ENCODE measurements around the gene KISS1R. TPM values are rescaled to one million over a fixed set of nuclear protein-coding genes. Genes with fewer than 3 reads are reported as not detected.

Gene KISS1R
- polyA plus RNA-seq (2012; ENCODE audit: insufficient read depth, insufficient read length, low read depth) = not detected

GRCh38 chr19:917323-918151 lies at the start of gene KISS1R:
KISS1R (plus strand) TSS chr19:917333; CDS start chr19:917503, 170 bp downstream.
- Histone ChIP-seq H3K36me3 (no peaks in the 10 kb centered on the region), H3K27me3 (peaks cover 48% of the 10 kb centered on the region), H3K4me3 (ENCODE audit: low read depth, low read length) (peak within 1 kb of the TSS; percentile 23), H3K9me3 (no peaks in the 10 kb centered on the region), H3K4me1 (no peaks in the 10 kb centered on the region)
- peak; percentile 65 for DNase-seq
- TF ChIP-seq, protein P1, sequence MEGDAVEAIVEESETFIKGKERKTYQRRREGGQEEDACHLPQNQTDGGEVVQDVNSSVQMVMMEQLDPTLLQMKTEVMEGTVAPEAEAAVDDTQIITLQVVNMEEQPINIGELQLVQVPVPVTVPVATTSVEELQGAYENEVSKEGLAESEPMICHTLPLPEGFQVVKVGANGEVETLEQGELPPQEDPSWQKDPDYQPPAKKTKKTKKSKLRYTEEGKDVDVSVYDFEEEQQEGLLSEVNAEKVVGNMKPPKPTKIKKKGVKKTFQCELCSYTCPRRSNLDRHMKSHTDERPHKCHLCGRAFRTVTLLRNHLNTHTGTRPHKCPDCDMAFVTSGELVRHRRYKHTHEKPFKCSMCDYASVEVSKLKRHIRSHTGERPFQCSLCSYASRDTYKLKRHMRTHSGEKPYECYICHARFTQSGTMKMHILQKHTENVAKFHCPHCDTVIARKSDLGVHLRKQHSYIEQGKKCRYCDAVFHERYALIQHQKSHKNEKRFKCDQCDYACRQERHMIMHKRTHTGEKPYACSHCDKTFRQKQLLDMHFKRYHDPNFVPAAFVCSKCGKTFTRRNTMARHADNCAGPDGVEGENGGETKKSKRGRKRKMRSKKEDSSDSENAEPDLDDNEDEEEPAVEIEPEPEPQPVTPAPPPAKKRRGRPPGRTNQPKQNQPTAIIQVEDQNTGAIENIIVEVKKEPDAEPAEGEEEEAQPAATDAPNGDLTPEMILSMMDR (IDR thresholded peaks at IDR 0.05; ENCODE audit: low read depth, low read length) = peak; percentile 55

GRCh38 chr19:867855-868457 lies 49.2 kb upstream of the KISS1R start:
- peaks cover 11% of the 10 kb centered on the region for H3K36me3 ChIP-seq
- H3K27me3 ChIP-seq = no peaks in the 10 kb centered on the region; the same call in 1 of the 2 replicates
- peaks cover 12% of the 10 kb centered on the region for H3K4me1 ChIP-seq
- H3K9me3 ChIP-seq = no peaks in the 10 kb centered on the region
- H3K4me3 ChIP-seq (ENCODE audit: low read depth, low read length) = no peak overlapping the region
- DNase-seq = no peak
- TF ChIP-seq, protein P1 (IDR thresholded peaks at IDR 0.05; ENCODE audit: low read depth, low read length) = no peak

- Histone ChIP-seq H3K36me3 (peaks cover 11% of the 10 kb centered on the region), H3K4me1 (peaks cover 12% of the 10 kb centered on the region)
Observed at GRCh38 chr19:868458-869244, 48.5 kb upstream of the KISS1R start.

DNA sequence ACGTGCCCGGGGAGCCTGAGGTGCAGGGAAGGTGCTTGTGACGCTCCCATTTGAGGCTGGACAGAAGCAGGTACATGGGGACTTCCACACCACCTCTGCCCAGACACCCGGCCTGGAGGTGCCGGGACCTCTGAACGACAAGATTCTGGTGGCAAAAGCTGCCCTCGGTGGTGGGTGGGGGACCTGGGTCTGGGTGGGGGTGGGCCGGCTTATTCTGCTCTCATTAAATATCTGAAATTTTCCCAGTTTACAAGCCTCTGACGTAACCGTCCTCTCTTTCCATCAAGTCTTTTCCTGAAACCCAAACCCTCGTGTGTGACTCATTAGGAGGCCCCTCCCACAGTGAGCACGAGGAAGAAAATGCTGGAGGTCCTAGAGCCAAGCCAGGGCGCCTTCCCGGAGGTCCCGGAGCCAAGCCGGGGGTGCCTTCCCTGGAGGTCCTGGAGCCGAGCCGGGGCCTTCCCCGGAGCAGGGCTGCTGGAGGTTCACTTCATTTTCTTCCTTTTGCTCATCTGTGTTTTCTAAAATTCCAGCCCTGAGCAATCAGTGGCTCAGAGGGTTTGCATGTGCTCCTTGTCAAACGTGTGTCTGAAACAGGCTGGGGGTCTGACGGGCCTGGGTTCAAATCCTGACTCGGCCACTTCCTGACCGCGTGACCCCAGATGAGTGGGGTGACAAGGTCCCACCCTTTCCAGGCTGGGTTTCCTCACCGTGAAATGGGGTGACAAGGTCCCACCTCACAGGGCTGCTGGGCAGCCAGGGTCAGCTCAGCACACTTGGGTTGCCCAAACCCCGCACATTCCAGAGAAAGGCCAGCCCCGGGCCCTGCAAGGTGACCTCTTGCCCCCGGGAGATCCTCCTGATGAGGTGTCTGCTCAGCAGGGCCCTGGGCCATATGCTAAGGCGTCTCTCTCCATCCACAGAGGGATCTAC lies 47.6 kb upstream of the KISS1R start:
- H3K4me3 ChIP-seq (ENCODE audit: low read depth, low read length) = no peak overlapping the region
- H3K27me3 ChIP-seq = no peaks in the 10 kb centered on the region; the same call in 1 of the 2 replicates
- peaks cover 10% of the 10 kb centered on the region for H3K4me1 ChIP-seq
- TF ChIP-seq, protein P1 (IDR thresholded peaks at IDR 0.05; ENCODE audit: low read depth, low read length) = no peak
- DNase-seq = no peak
- no peaks in the 10 kb centered on the region for H3K9me3 ChIP-seq
- H3K36me3 ChIP-seq = peaks cover 15% of the 10 kb centered on the region

More at GRCh38 chr19:868458-869244, 48.5 kb upstream of the KISS1R start:
- no peaks in the 10 kb centered on the region; the same call in 1 of the 2 replicates for H3K27me3 ChIP-seq
- H3K4me3 ChIP-seq (ENCODE audit: low read depth, low read length) = no peak overlapping the region
- TF ChIP-seq, protein P1 (IDR thresholded peaks at IDR 0.05; ENCODE audit: low read depth, low read length) = no peak
- DNase-seq = no peak
- no peaks in the 10 kb centered on the region for H3K9me3 ChIP-seq

DNA sequence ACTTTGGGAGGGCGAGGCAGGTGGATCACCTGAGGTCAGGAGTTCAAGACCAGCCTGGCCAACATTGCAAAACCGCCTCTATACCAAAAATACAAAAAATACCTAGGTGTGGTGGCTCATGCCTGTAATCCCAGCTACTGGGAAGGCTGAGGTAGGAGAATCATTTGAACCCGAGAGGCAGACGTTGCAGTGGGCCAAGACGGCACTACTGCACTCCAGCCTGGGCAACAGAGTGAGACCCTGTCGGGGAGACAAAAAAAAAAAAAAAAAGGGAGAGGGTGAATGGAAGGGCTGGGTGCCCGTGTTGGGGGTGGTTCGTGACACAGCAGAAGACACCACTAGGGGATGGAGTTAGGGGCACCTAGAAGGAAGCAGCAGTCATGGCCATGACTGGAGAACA lies 46.8 kb upstream of the KISS1R start:
- Histone ChIP-seq H3K36me3 (peaks cover 20% of the 10 kb centered on the region), H3K4me3 (ENCODE audit: low read depth, low read length) (no peak overlapping the region), H3K27me3 (no peaks in the 10 kb centered on the region; the same call in 1 of the 2 replicates), H3K9me3 (no peaks in the 10 kb centered on the region), H3K4me1 (peaks cover 10% of the 10 kb centered on the region)
- DNase-seq = no peak
- TF ChIP-seq, protein P1 (IDR thresholded peaks at IDR 0.05; ENCODE audit: low read depth, low read length) = no peak

Measured in BE2C (cell line).